NB4 (cell line): ENCODE data around the gene CASP10.
"Not testable (repeated sequence)": the region's sequence is repeated elsewhere in the genome, so short reads cannot be mapped to it uniquely, and the experiment has no call there.

Experiments
- DNase-seq: peaks from one replicate; pipeline ENCODE4 v3.0.0; 2010; ENCODE audit warnings: low read depth
- H3K4me3 ChIP-seq: one replicate; pipeline ENCODE4 v1.5.1; 2011; ENCODE audit warnings: mild to moderate bottlenecking, low read depth, low read length, moderate library complexity
- MYC ChIP-seq: IDR thresholded peaks from 2 replicates; pipeline ENCODE4 v1.6.1; 2011; ENCODE audit warnings: low read depth, low read length
- POLR2A ChIP-seq: IDR thresholded peaks from 2 replicates; pipeline ENCODE4 v1.6.1; 2011; ENCODE audit warnings: mild to moderate bottlenecking; ENCODE audit not compliant: insufficient read length; ENCODE audit errors: extremely low read depth
- TF ChIP-seq, protein P1 (sequence below): IDR thresholded peaks from 2 replicates; pipeline ENCODE4 v1.6.1; 2011; ENCODE audit warnings: low read depth, low read length
- TF ChIP-seq, protein P2 (sequence below): IDR thresholded peaks from one replicate; pipeline ENCODE4 v1.5.1; 2012; ENCODE audit warnings: low read depth, low read length

The CASP10 gene

DNA sequence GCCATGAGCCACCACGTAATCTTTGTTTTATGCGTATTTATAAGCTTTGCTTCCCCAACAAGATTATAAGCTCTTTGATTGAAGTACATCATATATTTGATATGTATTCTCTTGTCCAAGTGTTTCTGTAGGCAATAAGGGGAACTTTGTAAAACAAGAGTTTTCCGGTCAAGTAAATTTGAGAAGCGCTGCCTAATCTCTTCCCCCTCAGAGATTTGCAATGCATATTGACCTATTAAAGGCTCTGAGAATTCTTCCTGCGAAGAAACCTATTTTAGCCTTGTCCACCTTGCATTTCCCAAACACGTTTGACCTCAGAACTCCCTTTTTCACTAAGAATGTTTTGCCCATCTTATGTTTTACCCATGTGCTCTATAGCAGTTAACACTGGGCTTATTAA, 26.9 kb upstream of the CASP10 start:
- TF ChIP-seq MYC (no peak), POLR2A (no peak)
- no peak overlapping the region for H3K4me3 ChIP-seq
- no peak for DNase-seq

DNA sequence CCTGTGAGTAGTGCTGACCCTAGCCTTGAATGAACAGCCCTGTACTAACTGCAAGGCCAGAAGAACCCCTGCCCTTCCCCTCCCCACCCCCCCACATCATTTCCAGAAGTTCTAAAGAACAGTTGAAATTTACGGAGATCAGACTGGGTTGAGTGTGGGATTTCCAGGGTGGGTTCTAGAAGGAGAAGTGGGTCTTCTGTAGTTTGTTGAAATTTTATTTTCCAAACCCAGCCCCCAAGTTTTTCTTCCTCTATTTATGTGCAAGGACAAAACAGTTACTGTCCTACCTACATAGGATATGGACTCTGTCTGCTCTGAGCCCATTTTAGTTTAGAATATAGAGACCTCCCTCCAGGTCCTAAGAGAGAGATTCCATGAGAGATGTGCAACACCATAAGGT, 26.3 kb upstream of the CASP10 start:
- TF ChIP-seq MYC (no peak), POLR2A (no peak)
- TF ChIP-seq, protein P1, sequence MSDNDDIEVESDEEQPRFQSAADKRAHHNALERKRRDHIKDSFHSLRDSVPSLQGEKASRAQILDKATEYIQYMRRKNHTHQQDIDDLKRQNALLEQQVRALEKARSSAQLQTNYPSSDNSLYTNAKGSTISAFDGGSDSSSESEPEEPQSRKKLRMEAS = no peak
- TF ChIP-seq, protein P2, sequence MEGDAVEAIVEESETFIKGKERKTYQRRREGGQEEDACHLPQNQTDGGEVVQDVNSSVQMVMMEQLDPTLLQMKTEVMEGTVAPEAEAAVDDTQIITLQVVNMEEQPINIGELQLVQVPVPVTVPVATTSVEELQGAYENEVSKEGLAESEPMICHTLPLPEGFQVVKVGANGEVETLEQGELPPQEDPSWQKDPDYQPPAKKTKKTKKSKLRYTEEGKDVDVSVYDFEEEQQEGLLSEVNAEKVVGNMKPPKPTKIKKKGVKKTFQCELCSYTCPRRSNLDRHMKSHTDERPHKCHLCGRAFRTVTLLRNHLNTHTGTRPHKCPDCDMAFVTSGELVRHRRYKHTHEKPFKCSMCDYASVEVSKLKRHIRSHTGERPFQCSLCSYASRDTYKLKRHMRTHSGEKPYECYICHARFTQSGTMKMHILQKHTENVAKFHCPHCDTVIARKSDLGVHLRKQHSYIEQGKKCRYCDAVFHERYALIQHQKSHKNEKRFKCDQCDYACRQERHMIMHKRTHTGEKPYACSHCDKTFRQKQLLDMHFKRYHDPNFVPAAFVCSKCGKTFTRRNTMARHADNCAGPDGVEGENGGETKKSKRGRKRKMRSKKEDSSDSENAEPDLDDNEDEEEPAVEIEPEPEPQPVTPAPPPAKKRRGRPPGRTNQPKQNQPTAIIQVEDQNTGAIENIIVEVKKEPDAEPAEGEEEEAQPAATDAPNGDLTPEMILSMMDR = no peak
- DNase-seq = no peak
- no peak overlapping the region for H3K4me3 ChIP-seq

GRCh38 chr2:201157694-201158093, 25.2 kb upstream of the CASP10 start:
- peak; percentile 84 for DNase-seq
- no peak overlapping the region for H3K4me3 ChIP-seq
- TF ChIP-seq POLR2A = no peak

DNA sequence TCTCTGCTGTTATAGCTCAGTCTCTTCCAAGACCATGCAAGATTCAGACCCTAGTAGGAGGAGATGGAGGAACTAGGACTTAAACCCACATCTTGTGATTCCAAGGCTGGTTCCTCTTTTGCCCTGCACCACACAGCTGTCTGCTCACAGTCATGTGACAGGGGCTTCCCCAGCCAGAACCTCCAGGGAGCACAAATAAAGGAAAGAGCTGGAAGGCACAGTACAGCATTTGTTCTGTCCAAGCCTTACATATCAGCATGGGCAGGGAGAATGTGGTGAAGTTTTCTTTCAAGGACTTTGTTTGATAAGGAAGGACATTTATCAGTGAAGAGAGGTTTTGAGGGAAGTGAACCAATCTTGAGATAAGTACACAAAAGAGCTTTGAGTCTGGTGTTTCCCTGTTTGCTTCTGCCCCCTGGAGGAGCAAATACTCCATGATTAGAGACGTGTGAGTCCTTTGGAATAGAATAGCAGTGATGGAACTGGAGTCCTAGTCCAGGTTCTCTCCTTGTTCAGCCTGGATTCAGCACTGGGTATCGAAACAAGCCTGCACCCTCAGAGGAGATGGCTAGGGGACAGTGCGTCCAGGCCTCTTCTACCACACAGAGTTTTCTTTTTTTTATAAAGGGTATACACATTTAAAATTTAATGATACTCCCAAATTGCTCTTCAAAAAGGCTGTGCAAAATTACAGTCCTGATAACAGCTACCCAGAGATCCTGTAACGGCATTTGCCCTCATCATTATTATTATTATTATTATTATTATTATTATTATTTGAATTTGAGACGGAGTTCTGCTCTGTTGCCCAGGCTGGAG, 24.6 kb upstream of the CASP10 start:
- H3K4me3 ChIP-seq = no peak overlapping the region
- TF ChIP-seq POLR2A (no peak), MYC (peak; percentile 30; the same call in 1 of the 2 replicates)
- TF ChIP-seq, protein P2 = peak; percentile 75
- TF ChIP-seq, protein P1 = peak; percentile 77
- DNase-seq = peak; percentile 95

DNA sequence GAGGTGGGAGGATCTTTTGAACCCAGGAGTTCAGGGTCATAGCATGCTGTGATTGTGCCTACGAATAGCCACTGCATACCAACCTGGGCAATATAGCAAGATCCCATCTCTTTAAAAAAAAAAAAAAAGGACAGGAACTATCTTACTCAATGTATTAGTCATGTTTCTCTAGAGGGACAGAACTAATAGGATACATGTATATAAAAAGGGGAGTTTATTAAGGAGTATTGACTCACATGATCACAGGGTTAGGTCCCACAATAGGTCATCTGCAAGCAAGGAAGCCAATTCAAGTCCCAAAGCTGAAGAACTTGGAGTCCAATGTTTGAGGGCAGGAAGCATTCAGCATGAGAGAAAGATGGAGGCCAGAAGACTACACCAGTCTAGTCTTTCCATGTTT, 18.8 kb upstream of the CASP10 start:
- TF ChIP-seq, protein P2 = no peak
- no peak for TF ChIP-seq POLR2A
- no peak for TF ChIP-seq MYC
- TF ChIP-seq, protein P1 = no peak
- DNase-seq = no peak
- no peak overlapping the region for H3K4me3 ChIP-seq

- no peak for DNase-seq
- TF ChIP-seq, protein P2 = no peak
- TF ChIP-seq, protein P1 = no peak
- no peak for TF ChIP-seq MYC
- H3K4me3 ChIP-seq = no peak overlapping the region
Measured at GRCh38 chr2:201167546-201167945, 15.4 kb upstream of the CASP10 start.

DNA sequence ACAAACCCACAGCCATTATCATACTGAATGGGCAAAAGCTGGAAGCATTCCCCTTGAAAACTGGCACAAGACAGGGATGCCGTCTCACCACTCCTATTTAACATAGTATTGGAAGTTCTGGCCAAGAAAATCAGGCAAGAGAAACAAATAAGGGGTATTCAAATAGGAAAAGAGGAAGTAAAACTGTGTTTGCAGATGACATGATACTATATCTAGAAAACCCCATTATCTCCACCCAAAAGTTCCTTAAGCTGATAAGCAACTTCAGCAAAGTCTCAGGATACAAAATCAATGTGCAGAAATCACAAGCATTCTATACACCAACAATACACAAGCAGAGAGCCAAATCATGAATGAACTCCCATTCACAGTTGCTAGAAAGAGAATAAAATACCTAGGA, 14.4 kb upstream of the CASP10 start:
- DNase-seq = peak; percentile 28
- H3K4me3 ChIP-seq = not testable (repeated sequence)
